Bronchial epithelial cell (primary cell): ENCODE results near the gene CASQ2. TPM values are rescaled to one million over a fixed set of nuclear protein-coding genes. Genes with fewer than 3 reads are reported as not detected.

Source experiments
- DNase-seq: peaks from one replicate; pipeline ENCODE4 v3.0.0-alpha.2; 2010; ENCODE audit warnings: low read depth
- FAIRE-seq: peaks from 2 replicates; lab custom pipeline; 2011; peaks lifted over from hg19 to GRCh38; lab: Jason Lieb, UNC
- H3K27me3 ChIP-seq: 2 replicates; pipeline ENCODE4 v1.5.1; 2011; ENCODE audit warnings: low read length; ENCODE audit not compliant: control insufficient read depth, insufficient read depth
- H3K36me3 ChIP-seq: 2 replicates; pipeline ENCODE4 v1.5.1; 2011; ENCODE audit warnings: low read length; ENCODE audit not compliant: control insufficient read depth, insufficient read depth
- H3K4me3 ChIP-seq: 2 replicates; pipeline ENCODE4 v1.5.1; 2011; ENCODE audit warnings: mild to moderate bottlenecking, low read depth, low read length, control low read depth
- CTCF ChIP-seq: IDR thresholded peaks from 2 replicates; pipeline ENCODE4 v1.5.1; 2011; ENCODE audit warnings: mild to moderate bottlenecking, moderate library complexity, low read length, control low read depth, inconsistent platforms; ENCODE audit not compliant: insufficient read depth, severe bottlenecking
- total RNA-seq: library from RNA; depleted of rRNA; stranded (reverse); fragments of >200 nt; gene quantifications from 2 replicates; pipeline ENCODE4 v1.2.1, GENCODE V29; 2014

CASQ2 gene
- total RNA-seq, 1 donor from 2014 or later, result not detected

- DNase-seq (no peak), FAIRE-seq (no peak)
- H3K4me3 ChIP-seq, result no peak overlapping the region
These were observed 113.7 kb downstream of the CASQ2 start for GRCh38 chr1:115654663-115655305.

GRCh38 chr1:115654125-115654524, 114.4 kb downstream of the CASQ2 start:
- TF ChIP-seq CTCF, result no peak
- Histone ChIP-seq H3K36me3 (peaks cover 5% of the 10 kb centered on the region), H3K4me3 (no peak overlapping the region), H3K27me3 (no peaks in the 10 kb centered on the region)
- FAIRE-seq, result no peak
- no peak for DNase-seq

More at GRCh38 chr1:115654663-115655305, 113.7 kb downstream of the CASQ2 start:
- TF ChIP-seq CTCF, result no peak
- Histone ChIP-seq H3K36me3 (peaks cover 8% of the 10 kb centered on the region), H3K27me3 (no peaks in the 10 kb centered on the region)

GRCh38 chr1:115652236-115652788, 116.2 kb downstream of the CASQ2 start:
- Histone ChIP-seq H3K36me3 (peaks cover 1% of the 10 kb centered on the region), H3K27me3 (no peaks in the 10 kb centered on the region), H3K4me3 (no peak overlapping the region)
- DNase-seq (no peak), FAIRE-seq (no peak)
- TF ChIP-seq CTCF, result no peak

- Histone ChIP-seq H3K36me3 (peaks cover 1% of the 10 kb centered on the region), H3K27me3 (no peaks in the 10 kb centered on the region), H3K4me3 (no peak overlapping the region)
- no peak for DNase-seq
- no peak for TF ChIP-seq CTCF
- FAIRE-seq, result no peak
These were observed 117.1 kb downstream of the CASQ2 start for GRCh38 chr1:115651391-115651790.

DNA sequence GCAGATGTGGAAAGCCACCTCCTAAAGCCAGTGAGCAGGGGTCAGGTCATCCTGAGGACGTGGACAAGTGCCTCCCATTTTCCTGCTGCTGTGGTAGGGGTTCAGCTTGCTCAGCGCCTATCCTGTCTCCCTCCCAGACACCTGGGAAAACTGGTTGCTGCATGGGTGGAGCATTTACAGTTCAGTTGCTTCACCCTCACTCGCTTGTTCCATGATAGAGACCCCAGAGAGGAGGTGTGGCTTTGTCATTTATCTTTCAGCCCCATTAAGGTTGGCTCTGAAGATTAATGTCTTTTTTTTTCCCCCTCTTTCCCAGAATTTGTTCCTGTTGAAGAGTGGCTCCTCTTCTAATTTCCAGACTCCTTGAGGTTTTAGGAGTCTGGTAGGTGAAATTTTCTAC, 117.6 kb downstream of the CASQ2 start:
- Histone ChIP-seq H3K27me3 (no peaks in the 10 kb centered on the region), H3K4me3 (no peak overlapping the region), H3K36me3 (peaks cover 1% of the 10 kb centered on the region)
- FAIRE-seq (no peak), DNase-seq (no peak)
- no peak for TF ChIP-seq CTCF

Other genes with a start within 250 kb of the CASQ2 start
- gene VANGL1, start 126.7 kb downstream of the CASQ2 start, total RNA-seq, result 10.5 and 15.3 TPM in 2 replicates
- 0.13 and 0.26 TPM in 2 replicates for gene NHLH2, start 72.4 kb upstream of the CASQ2 start, total RNA-seq
- 20.1 and 22.6 TPM in 2 replicates for gene SLC22A15, start 207.8 kb upstream of the CASQ2 start, total RNA-seq